ENCODE measurements around the gene AKT1. TPM values are rescaled to one million over a fixed set of nuclear protein-coding genes. Genes with fewer than 3 reads are reported as not detected.

AKT1 gene
- total RNA-seq, 2 experiments from 2014 or later, result 110 to 126 TPM

GRCh38 chr14:104796687-104797081 lies 1.1 kb upstream of the AKT1 start:
- Mint-ChIP-seq H3K4me3 (peak overlapping the region; percentile 59), H3K27me3 (no peaks in the 10 kb centered on the region), H3K4me1 (peaks cover 34% of the 10 kb centered on the region), H3K9me3 (ENCODE audit: low read depth) (no peaks in the 10 kb centered on the region), H3K36me3 (ENCODE audit: low read depth) (peaks cover 2% of the 10 kb centered on the region), H3K27ac (no peak overlapping the region)
- DNase-seq (no peak), ATAC-seq (no peak)
- POLR2A ChIA-PET, result no interaction called here
- CTCF ChIA-PET, result no interaction called here
- intact Hi-C loops (cut with DNase I, micrococcal nuclease), result no loop called here

- peaks cover 35% of the 10 kb centered on the region for H3K4me1 Mint-ChIP-seq
- peak; percentile 53 for ATAC-seq
- CTCF ChIA-PET, result interaction anchor here (1.1 kb wide), 1 partner anchor 44 kb away, joined by 4 read pairs; the partner anchor contains the start of gene SIVA1
Observed at GRCh38 chr14:104795781-104796686, 486 bp upstream of the AKT1 start.

GRCh38 chr14:104794631-104794992 lies 936 bp downstream of the AKT1 start:
- peaks cover 33% of the 10 kb centered on the region for H3K4me1 Mint-ChIP-seq
- no peaks in the 10 kb centered on the region for H3K27me3 Mint-ChIP-seq
- intact Hi-C loops (cut with DNase I, micrococcal nuclease), result loop anchor here (2.0 kb wide), 3 partner anchors 18 to 696 kb away; partner anchors contain the start of gene TEDC1 (in 1 of the 2)
- H3K9me3 Mint-ChIP-seq (ENCODE audit: low read depth), result no peaks in the 10 kb centered on the region
- peak overlapping the region; percentile 72 for H3K27ac Mint-ChIP-seq
- POLR2A ChIA-PET, result interaction anchor here (0.6 to 1.4 kb wide), 2 partner anchors 42 to 879 kb away, joined by 4 to 5 read pairs; no protein-coding TSS in a partner anchor
- CTCF ChIA-PET, result interaction anchor here (0.8 to 1.8 kb wide), 3 partner anchors 26 to 101 kb away, joined by 3 to 11 read pairs (median 4); partner anchors contain the start of gene SIVA1
- peaks cover 2% of the 10 kb centered on the region for H3K36me3 Mint-ChIP-seq (ENCODE audit: low read depth)
- DNase-seq, result peak; percentile 19
- H3K4me3 Mint-ChIP-seq, result peak overlapping the region; percentile 83
- ATAC-seq, result no peak

More at GRCh38 chr14:104795781-104796686, 486 bp upstream of the AKT1 start:
- Mint-ChIP-seq H3K27me3 (no peaks in the 10 kb centered on the region), H3K4me3 (peak overlapping the region; percentile 59), H3K36me3 (ENCODE audit: low read depth) (peaks cover 2% of the 10 kb centered on the region), H3K9me3 (ENCODE audit: low read depth) (no peaks in the 10 kb centered on the region), H3K27ac (peak overlapping the region; percentile 70)
- DNase-seq, result peak; percentile 76
- intact Hi-C loops (cut with DNase I, micrococcal nuclease), result loop anchor here (1.0 to 2.0 kb wide), 5 partner anchors 19 to 695 kb away; partner anchors contain the start of genes SIVA1 (in 1 of the 2) and TEDC1 (in 1 of the 2)
- POLR2A ChIA-PET, result interaction anchor here (0.7 kb wide), 1 partner anchor 43 kb away, joined by 4 read pairs; the partner anchor contains the start of gene SIVA1

- H3K4me3 Mint-ChIP-seq, result peak overlapping the region; percentile 83
- CTCF ChIA-PET, result interaction anchor here (0.8 to 1.8 kb wide), 2 partner anchors 25 to 102 kb away, joined by 3 to 11 read pairs; no protein-coding TSS in a partner anchor
- H3K9me3 Mint-ChIP-seq (ENCODE audit: low read depth), result no peaks in the 10 kb centered on the region
- POLR2A ChIA-PET, result interaction anchor here (1.4 kb wide), 1 partner anchor 42 kb away, joined by 4 read pairs; no protein-coding TSS in a partner anchor
- intact Hi-C loops (cut with DNase I, micrococcal nuclease), result loop anchor here (2.0 kb wide), 3 partner anchors 17 to 697 kb away; partner anchors contain the start of gene TEDC1 (in 1 of the 2)
- DNase-seq (peak; percentile 60), ATAC-seq (peak; percentile 23)
- H3K4me1 Mint-ChIP-seq, result peaks cover 34% of the 10 kb centered on the region
- peaks cover 2% of the 10 kb centered on the region for H3K36me3 Mint-ChIP-seq (ENCODE audit: low read depth)
- no peaks in the 10 kb centered on the region for H3K27me3 Mint-ChIP-seq
- peak overlapping the region; percentile 72 for H3K27ac Mint-ChIP-seq
Observed at GRCh38 chr14:104794099-104794498, 1.4 kb downstream of the AKT1 start.

- peak overlapping the region; percentile 20 for H3K27ac Mint-ChIP-seq
- peaks cover 34% of the 10 kb centered on the region for H3K4me1 Mint-ChIP-seq
- no peaks in the 10 kb centered on the region for H3K27me3 Mint-ChIP-seq
- DNase-seq (no peak), ATAC-seq (no peak)
- H3K4me3 Mint-ChIP-seq, result peak overlapping the region; percentile 83
- H3K36me3 Mint-ChIP-seq (ENCODE audit: low read depth), result peaks cover 2% of the 10 kb centered on the region
- CTCF ChIA-PET, result interaction anchor here (1.8 kb wide), 1 partner anchor 25 kb away, joined by 11 read pairs; no protein-coding TSS in a partner anchor
- no peaks in the 10 kb centered on the region for H3K9me3 Mint-ChIP-seq (ENCODE audit: low read depth)
- POLR2A ChIA-PET, result interaction anchor here (1.4 kb wide), 1 partner anchor 41 kb away, joined by 4 read pairs; no protein-coding TSS in a partner anchor
- intact Hi-C loops (cut with DNase I, micrococcal nuclease), result no loop called here
Observed at GRCh38 chr14:104793703-104793959, 1.9 kb downstream of the AKT1 start.

GRCh38 chr14:104792945-104793702 lies 2.4 kb downstream of the AKT1 start:
- Mint-ChIP-seq H3K27me3 (no peaks in the 10 kb centered on the region), H3K27ac (no peak overlapping the region), H3K4me3 (peak overlapping the region; percentile 83), H3K4me1 (peaks cover 34% of the 10 kb centered on the region), H3K36me3 (ENCODE audit: low read depth) (peaks cover 2% of the 10 kb centered on the region), H3K9me3 (ENCODE audit: low read depth) (no peaks in the 10 kb centered on the region)
- CTCF ChIA-PET, result interaction anchor here (1.8 kb wide), 1 partner anchor 25 kb away, joined by 11 read pairs; no protein-coding TSS in a partner anchor
- intact Hi-C loops (cut with DNase I, micrococcal nuclease), result no loop called here
- no peak for DNase-seq
- no peak for ATAC-seq
- POLR2A ChIA-PET, result no interaction called here

GRCh38 chr14:104792101-104792884 lies 3.3 kb downstream of the AKT1 start:
- no peak overlapping the region for H3K27ac Mint-ChIP-seq
- CTCF ChIA-PET, result no interaction called here
- intact Hi-C loops (cut with DNase I, micrococcal nuclease), result no loop called here

GRCh38 chr14:104791425-104791824 lies 4.1 kb downstream of the AKT1 start:
- Mint-ChIP-seq H3K4me3 (no peak overlapping the region), H3K27me3 (no peaks in the 10 kb centered on the region), H3K27ac (no peak overlapping the region), H3K4me1 (peaks cover 34% of the 10 kb centered on the region), H3K9me3 (ENCODE audit: low read depth) (no peaks in the 10 kb centered on the region), H3K36me3 (ENCODE audit: low read depth) (peaks cover 2% of the 10 kb centered on the region)
- DNase-seq (no peak), ATAC-seq (no peak)
- intact Hi-C loops (cut with DNase I, micrococcal nuclease), result no loop called here
- POLR2A ChIA-PET, result no interaction called here
- CTCF ChIA-PET, result no interaction called here

More at GRCh38 chr14:104792101-104792884, 3.3 kb downstream of the AKT1 start:
- POLR2A ChIA-PET, result no interaction called here
- no peaks in the 10 kb centered on the region for H3K27me3 Mint-ChIP-seq
- no peak for DNase-seq
- ATAC-seq, result no peak
- H3K9me3 Mint-ChIP-seq (ENCODE audit: low read depth), result no peaks in the 10 kb centered on the region
- peaks cover 33% of the 10 kb centered on the region for H3K4me1 Mint-ChIP-seq
- no peak overlapping the region for H3K4me3 Mint-ChIP-seq
- H3K36me3 Mint-ChIP-seq (ENCODE audit: low read depth), result peaks cover 2% of the 10 kb centered on the region

GRCh38 chr14:104789752-104790743 lies 5.5 kb downstream of the AKT1 start:
- no peak for ATAC-seq
- H3K27me3 Mint-ChIP-seq, result no peaks in the 10 kb centered on the region
- no peaks in the 10 kb centered on the region for H3K9me3 Mint-ChIP-seq (ENCODE audit: low read depth)
- H3K36me3 Mint-ChIP-seq (ENCODE audit: low read depth), result peaks cover 2% of the 10 kb centered on the region
- H3K4me3 Mint-ChIP-seq, result no peak overlapping the region
- peaks cover 34% of the 10 kb centered on the region for H3K4me1 Mint-ChIP-seq
- CTCF ChIA-PET, result no interaction called here
- no peak for DNase-seq
- no peak overlapping the region for H3K27ac Mint-ChIP-seq
- POLR2A ChIA-PET, result no interaction called here
- intact Hi-C loops (cut with DNase I, micrococcal nuclease), result no loop called here

Measured in activated CD4-positive, alpha-beta T cell treated with anti-CD3 and anti-CD28 coated beads for 36 hours (primary cell).